Measurements from ENCODE around the gene BCL3.
"Not testable (repeated sequence)": the region's sequence is repeated elsewhere in the genome, so short reads cannot be mapped to it uniquely, and the experiment has no call there.

Gene BCL3

GRCh38 chr19:44719262-44719701 lies 29.2 kb upstream of the BCL3 start:
- Histone ChIP-seq H3K9ac (ENCODE audit: low read length) (no peak overlapping the region), H2AFZ (ENCODE audit: low read depth, low read length) (no peak overlapping the region), H3K4me1 (ENCODE audit: low read length) (peaks cover 14% of the 10 kb centered on the region), H3K9me3 (ENCODE audit: insufficient read depth, low read length) (peaks cover 9% of the 10 kb centered on the region; the same call in 1 of the 2 replicates), H3K36me3 (replicated peaks; ENCODE audit: low read depth, low read length) (no peaks in the 10 kb centered on the region), H3K27ac (ENCODE audit: low read length) (no peak overlapping the region), H3K4me3 (ENCODE audit: low read length) (no peak overlapping the region), H4K20me1 (ENCODE audit: insufficient read depth, low read length) (no peaks in the 10 kb centered on the region), H3K27me3 (ENCODE audit: low read depth, low read length) (peaks cover 24% of the 10 kb centered on the region; the same call in 1 of the 2 replicates), H3K4me2 (ENCODE audit: low read length) (no peak overlapping the region), H3K79me2 (ENCODE audit: low read length) (no peaks in the 10 kb centered on the region)
- TF ChIP-seq EZH2phosphoT487 (IDR thresholded peaks at IDR 0.05; ENCODE audit: low read depth) (no peak), CTCF (IDR thresholded peaks at IDR 0.05; ENCODE audit: low read depth, low read length) (no peak)

DNA sequence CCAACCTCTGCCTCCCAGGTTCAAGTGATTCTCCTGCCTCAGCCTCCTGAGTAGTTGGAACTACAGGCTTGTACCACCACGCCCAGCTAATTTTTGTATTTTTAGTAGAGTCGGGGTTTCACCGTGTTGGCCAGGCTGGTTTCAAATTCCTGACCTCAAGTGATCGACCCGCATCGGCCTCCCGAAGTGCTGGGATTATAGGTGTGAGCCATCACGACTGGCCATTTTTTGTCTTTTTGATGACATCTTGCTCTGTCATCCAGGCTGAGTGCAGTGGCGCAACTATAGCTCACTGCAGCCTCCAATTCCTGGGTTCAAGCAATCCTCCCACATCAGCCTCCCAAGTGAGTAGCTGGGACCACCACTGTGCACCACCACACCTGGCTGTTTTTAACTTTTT lies 28.1 kb upstream of the BCL3 start:
- not testable (repeated sequence) for H3K27ac ChIP-seq (ENCODE audit: low read length); H2AFZ ChIP-seq (ENCODE audit: low read depth, low read length)
- peaks cover 25% of the 10 kb centered on the region for H3K4me1 ChIP-seq (ENCODE audit: low read length)

DNA sequence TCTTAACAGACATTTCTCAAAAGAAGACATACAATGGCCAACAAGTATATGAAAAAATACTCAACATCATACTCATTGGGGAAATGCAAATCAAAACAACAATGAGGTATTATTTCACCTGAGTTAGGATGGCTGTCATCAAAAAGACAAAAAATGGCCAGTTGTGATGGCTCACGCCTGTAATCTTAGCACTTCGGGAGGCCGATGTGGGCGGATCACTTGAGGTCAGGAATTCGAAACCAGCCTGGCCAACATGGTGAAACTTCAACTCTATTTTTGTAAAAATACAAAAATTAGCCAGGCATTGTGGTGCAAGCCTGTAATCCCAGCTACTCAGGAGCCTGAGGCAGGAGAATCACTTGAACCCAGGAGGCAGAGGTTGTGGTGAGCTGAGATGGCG lies 27.6 kb upstream of the BCL3 start:
- no peak overlapping the region for H3K27ac ChIP-seq (ENCODE audit: low read length)
- H3K4me2 ChIP-seq (ENCODE audit: low read length) = no peak overlapping the region
- no peak overlapping the region for H3K4me3 ChIP-seq (ENCODE audit: low read length)
- peaks cover under 1% of the 10 kb centered on the region; the same call in 1 of the 2 replicates for H3K9me3 ChIP-seq (ENCODE audit: insufficient read depth, low read length)
- H3K27me3 ChIP-seq (ENCODE audit: low read depth, low read length) = peaks cover 30% of the 10 kb centered on the region
- no peaks in the 10 kb centered on the region for H4K20me1 ChIP-seq (ENCODE audit: insufficient read depth, low read length)
- H3K79me2 ChIP-seq (ENCODE audit: low read length) = no peaks in the 10 kb centered on the region
- no peak overlapping the region for H3K9ac ChIP-seq (ENCODE audit: low read length)
- H2AFZ ChIP-seq (ENCODE audit: low read depth, low read length) = no peak overlapping the region
- H3K36me3 ChIP-seq (replicated peaks; ENCODE audit: low read depth, low read length) = no peaks in the 10 kb centered on the region
- peaks cover 27% of the 10 kb centered on the region for H3K4me1 ChIP-seq (ENCODE audit: low read length)
- TF ChIP-seq EZH2phosphoT487 (IDR thresholded peaks at IDR 0.05; ENCODE audit: low read depth) (no peak), CTCF (IDR thresholded peaks at IDR 0.05; ENCODE audit: low read depth, low read length) (no peak)

More for the DNA sequence above, 28.1 kb upstream of the BCL3 start:
- not testable (repeated sequence) for H3K4me2 ChIP-seq (ENCODE audit: low read length); H3K9ac ChIP-seq (ENCODE audit: low read length); H4K20me1 ChIP-seq (ENCODE audit: insufficient read depth, low read length); H3K36me3 ChIP-seq (replicated peaks; ENCODE audit: low read depth, low read length); H3K4me3 ChIP-seq (ENCODE audit: low read length); H3K9me3 ChIP-seq (ENCODE audit: insufficient read depth, low read length); H3K79me2 ChIP-seq (ENCODE audit: low read length)
- H3K27me3 ChIP-seq (ENCODE audit: low read depth, low read length) = peaks cover 25% of the 10 kb centered on the region

GRCh38 chr19:44721369-44721768 lies 27.1 kb upstream of the BCL3 start:
- not testable (repeated sequence) for H3K4me3 ChIP-seq (ENCODE audit: low read length); H2AFZ ChIP-seq (ENCODE audit: low read depth, low read length); H3K9me3 ChIP-seq (ENCODE audit: insufficient read depth, low read length); H3K36me3 ChIP-seq (replicated peaks; ENCODE audit: low read depth, low read length); H3K9ac ChIP-seq (ENCODE audit: low read length); H3K79me2 ChIP-seq (ENCODE audit: low read length); H3K27ac ChIP-seq (ENCODE audit: low read length); H4K20me1 ChIP-seq (ENCODE audit: insufficient read depth, low read length); H3K4me2 ChIP-seq (ENCODE audit: low read length)
- Histone ChIP-seq H3K4me1 (ENCODE audit: low read length) (peaks cover 27% of the 10 kb centered on the region), H3K27me3 (ENCODE audit: low read depth, low read length) (peaks cover 30% of the 10 kb centered on the region)

DNA sequence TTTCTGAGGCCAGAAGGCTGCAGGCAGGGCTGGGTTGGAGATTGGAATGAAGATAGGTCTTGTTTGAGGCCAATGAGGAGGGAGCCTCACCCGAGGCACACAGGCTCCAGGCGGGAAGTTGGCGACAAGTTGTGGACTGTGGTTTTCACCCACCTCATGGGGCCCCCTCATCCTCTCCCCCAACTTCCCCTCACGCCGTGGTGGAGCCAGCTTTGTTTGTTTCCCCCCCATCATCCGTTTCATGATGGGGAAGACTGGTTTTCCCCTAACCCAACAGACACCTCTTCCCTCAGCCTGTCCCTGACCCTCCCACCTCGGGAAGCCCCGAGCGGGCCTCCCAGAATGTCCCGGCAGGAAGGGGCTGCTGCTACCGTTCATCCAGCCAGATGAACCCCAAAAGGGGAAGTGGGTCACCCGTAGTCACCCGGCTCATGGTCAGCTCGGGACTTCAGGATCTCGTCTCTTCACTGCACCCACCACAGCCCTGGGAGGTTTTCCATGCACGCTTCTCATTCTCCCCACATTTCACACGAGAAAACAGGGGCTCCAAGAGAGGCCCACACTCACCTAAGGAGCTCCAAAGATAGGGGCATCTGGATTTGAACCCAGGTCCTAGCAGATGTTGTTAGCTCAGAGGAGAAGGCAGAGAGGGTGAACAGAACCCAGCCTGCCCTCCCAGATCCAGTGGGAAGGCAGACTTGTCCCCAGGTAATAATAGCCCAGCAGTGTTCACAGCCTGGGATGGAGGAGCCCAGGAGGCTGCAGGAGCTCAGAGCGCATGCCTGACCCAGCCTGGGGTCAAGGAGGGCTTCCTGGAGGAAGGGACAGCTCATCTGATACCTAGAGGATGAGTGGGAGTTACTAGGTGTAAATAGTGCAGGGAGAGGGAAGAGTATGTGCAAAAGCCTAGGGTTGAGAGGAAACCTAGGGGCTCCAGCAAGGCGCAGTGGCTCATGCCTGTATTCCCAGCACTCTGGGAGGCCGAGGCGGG lies 26.1 kb upstream of the BCL3 start:
- no peaks in the 10 kb centered on the region for H3K79me2 ChIP-seq (ENCODE audit: low read length)
- no peak overlapping the region for H3K27ac ChIP-seq (ENCODE audit: low read length)
- H2AFZ ChIP-seq (ENCODE audit: low read depth, low read length) = 0 out of 2 replicates have a peak overlapping the region, but pooled peaks have one; percentile 15
- H3K36me3 ChIP-seq (replicated peaks; ENCODE audit: low read depth, low read length) = no peaks in the 10 kb centered on the region
- H3K4me1 ChIP-seq (ENCODE audit: low read length) = peaks cover 27% of the 10 kb centered on the region
- peak overlapping the region; percentile 68 for H3K4me2 ChIP-seq (ENCODE audit: low read length)
- H3K9ac ChIP-seq (ENCODE audit: low read length) = no peak overlapping the region
- H4K20me1 ChIP-seq (ENCODE audit: insufficient read depth, low read length) = no peaks in the 10 kb centered on the region
- peaks cover 30% of the 10 kb centered on the region for H3K27me3 ChIP-seq (ENCODE audit: low read depth, low read length)
- H3K4me3 ChIP-seq (ENCODE audit: low read length) = peak overlapping the region; percentile 46
- no peak for TF ChIP-seq CTCF (IDR thresholded peaks at IDR 0.05; ENCODE audit: low read depth, low read length)
- no peak for TF ChIP-seq EZH2phosphoT487 (IDR thresholded peaks at IDR 0.05; ENCODE audit: low read depth)
- H3K9me3 ChIP-seq (ENCODE audit: insufficient read depth, low read length) = no peaks in the 10 kb centered on the region

Measured in OCI-LY3 (cell line).